ENCODE results near the gene WNT10A.

DNA sequence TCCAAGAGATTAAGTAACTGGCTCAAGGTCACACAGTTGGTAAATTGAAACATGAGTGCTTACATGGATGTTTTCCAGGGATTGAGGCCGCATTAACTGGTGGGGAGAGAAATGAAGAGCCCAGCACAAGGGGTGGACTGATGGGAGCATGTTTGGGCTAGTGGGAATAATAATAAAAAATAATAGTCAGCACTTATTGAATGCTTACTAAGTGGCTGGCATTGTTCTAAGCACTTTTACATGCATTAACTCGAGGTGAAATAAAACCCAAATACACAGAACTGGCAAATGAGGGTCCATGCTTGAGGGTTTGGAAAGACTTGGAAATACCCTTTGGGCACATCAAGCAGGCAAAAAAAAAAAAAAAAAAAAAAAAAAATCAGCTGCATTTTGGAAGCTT, 44.8 kb downstream of the WNT10A start:
- TF ChIP-seq, protein P1, sequence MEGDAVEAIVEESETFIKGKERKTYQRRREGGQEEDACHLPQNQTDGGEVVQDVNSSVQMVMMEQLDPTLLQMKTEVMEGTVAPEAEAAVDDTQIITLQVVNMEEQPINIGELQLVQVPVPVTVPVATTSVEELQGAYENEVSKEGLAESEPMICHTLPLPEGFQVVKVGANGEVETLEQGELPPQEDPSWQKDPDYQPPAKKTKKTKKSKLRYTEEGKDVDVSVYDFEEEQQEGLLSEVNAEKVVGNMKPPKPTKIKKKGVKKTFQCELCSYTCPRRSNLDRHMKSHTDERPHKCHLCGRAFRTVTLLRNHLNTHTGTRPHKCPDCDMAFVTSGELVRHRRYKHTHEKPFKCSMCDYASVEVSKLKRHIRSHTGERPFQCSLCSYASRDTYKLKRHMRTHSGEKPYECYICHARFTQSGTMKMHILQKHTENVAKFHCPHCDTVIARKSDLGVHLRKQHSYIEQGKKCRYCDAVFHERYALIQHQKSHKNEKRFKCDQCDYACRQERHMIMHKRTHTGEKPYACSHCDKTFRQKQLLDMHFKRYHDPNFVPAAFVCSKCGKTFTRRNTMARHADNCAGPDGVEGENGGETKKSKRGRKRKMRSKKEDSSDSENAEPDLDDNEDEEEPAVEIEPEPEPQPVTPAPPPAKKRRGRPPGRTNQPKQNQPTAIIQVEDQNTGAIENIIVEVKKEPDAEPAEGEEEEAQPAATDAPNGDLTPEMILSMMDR (IDR thresholded peaks at IDR 0.05) = no peak
- TF ChIP-seq JUNB (IDR thresholded peaks at IDR 0.05) = no peak
- no peak for TF ChIP-seq CBX8 (IDR thresholded peaks at IDR 0.05)
- no peak for TF ChIP-seq NPAS2 (CRISPR knock-in tag; IDR thresholded peaks at IDR 0.05; ENCODE audit: borderline replicate concordance)
- TF ChIP-seq CEBPB (IDR thresholded peaks at IDR 0.05) = no peak
- no peak for TF ChIP-seq MYC (IDR thresholded peaks at IDR 0.05; ENCODE audit: borderline replicate concordance, low read length)
- TF ChIP-seq HOXA7 (CRISPR knock-in tag; IDR thresholded peaks at IDR 0.05) = no peak
